Fibroblast of villous mesenchyme (primary cell): ENCODE data around the gene C17orf113. TPM values are rescaled to one million over a fixed set of nuclear protein-coding genes. Genes with fewer than 3 reads are reported as not detected.

Experiments
- DNase-seq: peaks from one replicate; pipeline ENCODE4 v3.0.0-alpha.2; 2010; ENCODE audit warnings: low read depth
- H3K4me3 ChIP-seq: 2 replicates; pipeline ENCODE4 v1.5.1; 2011; ENCODE audit warnings: low read depth, mild to moderate bottlenecking, low read length
- CTCF ChIP-seq: IDR thresholded peaks from 2 replicates; pipeline ENCODE4 v1.5.1; 2012; ENCODE audit warnings: low read depth, mild to moderate bottlenecking, low read length; ENCODE audit not compliant: insufficient read depth
- total RNA-seq: library from RNA; depleted of rRNA; stranded (reverse); fragments of >200 nt; gene quantifications from 2 replicates; pipeline ENCODE4 v1.2.3, GENCODE V29; 2012

C17orf113 gene
- total RNA-seq, 1 donor, result under 0.01 TPM

- no peak for TF ChIP-seq CTCF
- DNase-seq, result no peak
- no peak overlapping the region for H3K4me3 ChIP-seq
These were observed 8.8 kb downstream of the C17orf113 start for GRCh38 chr17:42041619-42042018.

GRCh38 chr17:42040818-42041217 is 9.6 kb downstream of the C17orf113 start:
- DNase-seq, result no peak
- TF ChIP-seq CTCF, result no peak
- H3K4me3 ChIP-seq, result no peak overlapping the region

- no peak for TF ChIP-seq CTCF
- no peak for DNase-seq
These were observed 10.3 kb downstream of the C17orf113 start for GRCh38 chr17:42039794-42040763.

GRCh38 chr17:42038221-42038973 is 12.0 kb downstream of the C17orf113 start:
- TF ChIP-seq CTCF, result no peak
- DNase-seq, result no peak
- no peak overlapping the region for H3K4me3 ChIP-seq

More at GRCh38 chr17:42039794-42040763, 10.3 kb downstream of the C17orf113 start:
- H3K4me3 ChIP-seq, result no peak overlapping the region

- DNase-seq, result no peak
- no peak overlapping the region for H3K4me3 ChIP-seq
- TF ChIP-seq CTCF, result no peak
These were observed 16.3 kb downstream of the C17orf113 start for GRCh38 chr17:42034059-42034458.

- TF ChIP-seq CTCF, result no peak
- DNase-seq, result no peak
- no peak overlapping the region for H3K4me3 ChIP-seq
These were observed 18.8 kb downstream of the C17orf113 start for GRCh38 chr17:42031584-42031983.
